Measurements from ENCODE around the gene WDHD1.

DNA sequence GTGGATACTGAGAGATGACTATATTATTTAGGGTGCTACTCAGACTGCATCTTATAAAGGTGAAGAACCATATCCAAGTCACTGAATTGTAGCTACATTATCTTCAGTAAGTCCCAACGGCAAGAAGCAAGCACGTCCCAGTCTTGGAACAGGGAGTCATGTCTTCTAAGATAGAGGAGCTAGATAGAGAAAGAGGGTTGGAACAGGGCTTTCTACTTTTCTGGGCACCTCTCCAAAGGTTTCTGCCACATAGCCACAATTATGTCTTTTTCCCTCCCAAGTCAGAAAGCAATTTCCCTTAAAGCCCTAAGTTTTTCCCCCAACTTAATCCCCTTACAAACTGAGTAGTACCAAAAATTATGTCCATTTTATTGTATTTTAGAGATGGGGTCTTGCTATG, 47.0 kb upstream of the WDHD1 start:
- no peak for TF ChIP-seq EZH2 (IDR thresholded peaks at IDR 0.05; ENCODE audit: insufficient read depth, poor library complexity, severe bottlenecking)
- TF ChIP-seq EZH2phosphoT487 (IDR thresholded peaks at IDR 0.05; ENCODE audit: insufficient read depth, low read depth), result no peak

Measured in GM23248 (cell line).